ENCODE data around the gene A2M. TPM values are rescaled to one million over a fixed set of nuclear protein-coding genes. Genes with fewer than 3 reads are reported as not detected.

A2M gene
- total and polyA plus RNA-seq, 2 of the 13 experiments (the other 11 are each of a cell fraction or from before 2014, with no cell fraction given) = 2,807 to 6,551 TPM

DNA sequence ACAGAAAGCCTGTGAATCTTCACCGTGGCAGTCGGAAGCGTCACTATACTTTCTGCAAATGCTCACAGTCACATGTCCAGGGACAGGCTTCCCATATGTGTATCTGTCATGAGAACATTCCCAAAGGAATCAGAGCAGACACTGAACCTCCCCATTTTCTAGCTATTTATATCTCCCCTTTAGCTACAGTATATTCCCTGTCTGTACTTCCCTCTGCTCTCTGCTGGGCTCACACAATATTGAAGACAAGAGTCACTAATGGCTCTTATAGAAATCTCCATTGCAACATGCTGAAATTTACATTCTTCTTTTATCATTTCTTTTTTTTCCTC is 8.2 kb downstream of the A2M start (continued):
- TF ChIP-seq, protein P1, sequence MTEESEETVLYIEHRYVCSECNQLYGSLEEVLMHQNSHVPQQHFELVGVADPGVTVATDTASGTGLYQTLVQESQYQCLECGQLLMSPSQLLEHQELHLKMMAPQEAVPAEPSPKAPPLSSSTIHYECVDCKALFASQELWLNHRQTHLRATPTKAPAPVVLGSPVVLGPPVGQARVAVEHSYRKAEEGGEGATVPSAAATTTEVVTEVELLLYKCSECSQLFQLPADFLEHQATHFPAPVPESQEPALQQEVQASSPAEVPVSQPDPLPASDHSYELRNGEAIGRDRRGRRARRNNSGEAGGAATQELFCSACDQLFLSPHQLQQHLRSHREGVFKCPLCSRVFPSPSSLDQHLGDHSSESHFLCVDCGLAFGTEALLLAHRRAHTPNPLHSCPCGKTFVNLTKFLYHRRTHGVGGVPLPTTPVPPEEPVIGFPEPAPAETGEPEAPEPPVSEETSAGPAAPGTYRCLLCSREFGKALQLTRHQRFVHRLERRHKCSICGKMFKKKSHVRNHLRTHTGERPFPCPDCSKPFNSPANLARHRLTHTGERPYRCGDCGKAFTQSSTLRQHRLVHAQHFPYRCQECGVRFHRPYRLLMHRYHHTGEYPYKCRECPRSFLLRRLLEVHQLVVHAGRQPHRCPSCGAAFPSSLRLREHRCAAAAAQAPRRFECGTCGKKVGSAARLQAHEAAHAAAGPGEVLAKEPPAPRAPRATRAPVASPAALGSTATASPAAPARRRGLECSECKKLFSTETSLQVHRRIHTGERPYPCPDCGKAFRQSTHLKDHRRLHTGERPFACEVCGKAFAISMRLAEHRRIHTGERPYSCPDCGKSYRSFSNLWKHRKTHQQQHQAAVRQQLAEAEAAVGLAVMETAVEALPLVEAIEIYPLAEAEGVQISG (CRISPR knock-in tag; IDR thresholded peaks at IDR 0.05) = no peak
- peak; percentile 87 for TF ChIP-seq AGO2 (optimal IDR thresholded peaks at IDR 0.05; ENCODE audit: low read depth, low read length)
- TF ChIP-seq, protein P2, sequence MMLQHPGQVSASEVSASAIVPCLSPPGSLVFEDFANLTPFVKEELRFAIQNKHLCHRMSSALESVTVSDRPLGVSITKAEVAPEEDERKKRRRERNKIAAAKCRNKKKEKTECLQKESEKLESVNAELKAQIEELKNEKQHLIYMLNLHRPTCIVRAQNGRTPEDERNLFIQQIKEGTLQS (CRISPR knock-in tag; IDR thresholded peaks at IDR 0.05) = no peak
- no peak for TF ChIP-seq AGO1 (IDR thresholded peaks at IDR 0.05; ENCODE audit: low read depth, low read length, poor library complexity, severe bottlenecking)
- TF ChIP-seq, protein P3, sequence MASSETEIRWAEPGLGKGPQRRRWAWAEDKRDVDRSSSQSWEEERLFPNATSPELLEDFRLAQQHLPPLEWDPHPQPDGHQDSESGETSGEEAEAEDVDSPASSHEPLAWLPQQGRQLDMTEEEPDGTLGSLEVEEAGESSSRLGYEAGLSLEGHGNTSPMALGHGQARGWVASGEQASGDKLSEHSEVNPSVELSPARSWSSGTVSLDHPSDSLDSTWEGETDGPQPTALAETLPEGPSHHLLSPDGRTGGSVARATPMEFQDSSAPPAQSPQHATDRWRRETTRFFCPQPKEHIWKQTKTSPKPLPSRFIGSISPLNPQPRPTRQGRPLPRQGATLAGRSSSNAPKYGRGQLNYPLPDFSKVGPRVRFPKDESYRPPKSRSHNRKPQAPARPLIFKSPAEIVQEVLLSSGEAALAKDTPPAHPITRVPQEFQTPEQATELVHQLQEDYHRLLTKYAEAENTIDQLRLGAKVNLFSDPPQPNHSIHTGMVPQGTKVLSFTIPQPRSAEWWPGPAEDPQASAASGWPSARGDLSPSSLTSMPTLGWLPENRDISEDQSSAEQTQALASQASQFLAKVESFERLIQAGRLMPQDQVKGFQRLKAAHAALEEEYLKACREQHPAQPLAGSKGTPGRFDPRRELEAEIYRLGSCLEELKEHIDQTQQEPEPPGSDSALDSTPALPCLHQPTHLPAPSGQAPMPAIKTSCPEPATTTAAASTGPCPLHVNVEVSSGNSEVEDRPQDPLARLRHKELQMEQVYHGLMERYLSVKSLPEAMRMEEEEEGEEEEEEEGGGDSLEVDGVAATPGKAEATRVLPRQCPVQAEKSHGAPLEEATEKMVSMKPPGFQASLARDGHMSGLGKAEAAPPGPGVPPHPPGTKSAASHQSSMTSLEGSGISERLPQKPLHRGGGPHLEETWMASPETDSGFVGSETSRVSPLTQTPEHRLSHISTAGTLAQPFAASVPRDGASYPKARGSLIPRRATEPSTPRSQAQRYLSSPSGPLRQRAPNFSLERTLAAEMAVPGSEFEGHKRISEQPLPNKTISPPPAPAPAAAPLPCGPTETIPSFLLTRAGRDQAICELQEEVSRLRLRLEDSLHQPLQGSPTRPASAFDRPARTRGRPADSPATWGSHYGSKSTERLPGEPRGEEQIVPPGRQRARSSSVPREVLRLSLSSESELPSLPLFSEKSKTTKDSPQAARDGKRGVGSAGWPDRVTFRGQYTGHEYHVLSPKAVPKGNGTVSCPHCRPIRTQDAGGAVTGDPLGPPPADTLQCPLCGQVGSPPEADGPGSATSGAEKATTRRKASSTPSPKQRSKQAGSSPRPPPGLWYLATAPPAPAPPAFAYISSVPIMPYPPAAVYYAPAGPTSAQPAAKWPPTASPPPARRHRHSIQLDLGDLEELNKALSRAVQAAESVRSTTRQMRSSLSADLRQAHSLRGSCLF (CRISPR knock-in tag; IDR thresholded peaks at IDR 0.05; ENCODE audit: borderline replicate concordance) = 0 out of 2 replicates have a peak, but pooled peaks have one; percentile 69
- no peak for TF ChIP-seq SMARCE1 (IDR thresholded peaks at IDR 0.05; ENCODE audit: borderline replicate concordance)
- TF ChIP-seq ZNF329 (CRISPR knock-in tag; IDR thresholded peaks at IDR 0.05; ENCODE audit: low read depth) = no peak
- no peak for TF ChIP-seq ZNF484 (CRISPR knock-in tag; IDR thresholded peaks at IDR 0.05; ENCODE audit: borderline replicate concordance, low read depth)
- 0 out of 2 replicates have a peak, but pooled peaks have one; percentile 42 for TF ChIP-seq ZC3H4 (CRISPR knock-in tag; IDR thresholded peaks at IDR 0.05; ENCODE audit: borderline replicate concordance)
- no peak for TF ChIP-seq ZNF253 (CRISPR knock-in tag; IDR thresholded peaks at IDR 0.05; ENCODE audit: borderline replicate concordance)
- no peak for TF ChIP-seq XBP1 (CRISPR knock-in tag; IDR thresholded peaks at IDR 0.05)
- peak; percentile 16 to 62; a peak in 1 of 4 replicates for TF ChIP-seq POLR2A (IDR thresholded peaks at IDR 0.05; ENCODE audit: insufficient read depth in 1 of 2, low read depth in 2 of 2, low read length in 2 of 2)
- TF ChIP-seq ELF3 (CRISPR knock-in tag; IDR thresholded peaks at IDR 0.05) = no peak
- 0 out of 2 replicates have a peak, but pooled peaks have one; percentile 4 for TF ChIP-seq SAP130 (CRISPR knock-in tag; IDR thresholded peaks at IDR 0.05; ENCODE audit: low read depth)
- peak; percentile 98 for TF ChIP-seq PAF1 (CRISPR knock-in tag; IDR thresholded peaks at IDR 0.05)
- TF ChIP-seq, protein P4, sequence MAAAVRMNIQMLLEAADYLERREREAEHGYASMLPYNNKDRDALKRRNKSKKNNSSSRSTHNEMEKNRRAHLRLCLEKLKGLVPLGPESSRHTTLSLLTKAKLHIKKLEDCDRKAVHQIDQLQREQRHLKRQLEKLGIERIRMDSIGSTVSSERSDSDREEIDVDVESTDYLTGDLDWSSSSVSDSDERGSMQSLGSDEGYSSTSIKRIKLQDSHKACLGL (CRISPR knock-in tag; IDR thresholded peaks at IDR 0.05) = no peak
- peak; percentile 94 for TF ChIP-seq POLR2G (IDR thresholded peaks at IDR 0.05; ENCODE audit: low read depth, low read length)

All from HepG2 (cell line).